Measurements from ENCODE around the gene RNASE11. TPM values are rescaled to one million over a fixed set of nuclear protein-coding genes. Genes with fewer than 3 reads are reported as not detected.

RNASE11 gene
- polyA plus RNA-seq, 1 of the 3 experiments (the other 2 are of a cell fraction): not detected

- Histone ChIP-seq H3K9ac (no peak overlapping the region), H3K27ac (ENCODE audit: low read depth in 2 of 2, low read length in 1 of 2) (no peak overlapping the region), H3K27me3 (ENCODE audit: insufficient read depth) (peaks cover 6% of the 10 kb centered on the region; the same call in 1 of the 2 replicates), H3K9me3 (no peaks in the 10 kb centered on the region), H3K9me2 (no peaks in the 10 kb centered on the region), H3K4me2 (no peak overlapping the region), H2AFZ (ENCODE audit: low read depth) (no peak overlapping the region), H4K20me1 (ENCODE audit: insufficient read depth) (no peaks in the 10 kb centered on the region), H3K4me3 (ENCODE audit: low read depth in 2 of 2, low read length in 1 of 2) (no peak overlapping the region), H3F3A (replicated peaks; ENCODE audit: insufficient read depth) (peaks cover 17% of the 10 kb centered on the region), H3K36me3 (replicated peaks in 1 of 2; ENCODE audit: control insufficient read depth in 1 of 2, insufficient read depth in 2 of 2, low read length in 1 of 2) (no peaks in the 10 kb centered on the region), H3K4me1 (ENCODE audit: control insufficient read depth in 1 of 2, insufficient read depth in 2 of 2, low read depth in 1 of 2, low read length in 1 of 2) (no peaks in the 10 kb centered on the region; a peak in 2 of 4 replicates), H3K79me2 (ENCODE audit: insufficient read depth) (no peaks in the 10 kb centered on the region)
- TF ChIP-seq JUND (IDR thresholded peaks at IDR 0.05) (no peak), YY1 (IDR thresholded peaks at IDR 0.05; ENCODE audit: low read depth) (no peak), NRF1 (IDR thresholded peaks at IDR 0.05; ENCODE audit: low read depth, low read length) (no peak), SIN3A (IDR thresholded peaks at IDR 0.05; ENCODE audit: borderline replicate concordance, low read depth, low read length) (no peak), RCOR1 (IDR thresholded peaks at IDR 0.05; ENCODE audit: low read length) (no peak), ZBTB33 (IDR thresholded peaks at IDR 0.05; ENCODE audit: borderline replicate concordance, low read depth) (no peak), PBX3 (IDR thresholded peaks at IDR 0.05) (no peak), POLR2AphosphoS5 (IDR thresholded peaks at IDR 0.05; ENCODE audit: low read depth, low read length) (no peak), MEF2A (IDR thresholded peaks at IDR 0.05; ENCODE audit: borderline replicate concordance, low read depth) (no peak)
- ChIA-PET CTCF (no interaction called here), POLR2A (no interaction called here)
- DNase-seq: no peak
- WGBS (ENCODE audit: low lambda C conversion rate): 11% methylated on average over 4 of the region's 4 CpGs
These were observed 30.5 kb upstream of the RNASE11 start for GRCh38 chr14:20618271-20618749.

- Histone ChIP-seq H3K9me3 (no peaks in the 10 kb centered on the region), H3K27ac (ENCODE audit: low read depth in 2 of 2, low read length in 1 of 2) (no peak overlapping the region), H3F3A (replicated peaks; ENCODE audit: insufficient read depth) (peaks cover 24% of the 10 kb centered on the region), H3K36me3 (replicated peaks in 1 of 2; ENCODE audit: control insufficient read depth in 1 of 2, insufficient read depth in 2 of 2, low read length in 1 of 2) (no peaks in the 10 kb centered on the region), H3K4me3 (ENCODE audit: low read depth in 2 of 2, low read length in 1 of 2) (no peak overlapping the region), H3K27me3 (ENCODE audit: insufficient read depth) (peaks cover 6% of the 10 kb centered on the region; the same call in 1 of the 2 replicates), H2AFZ (ENCODE audit: low read depth) (no peak overlapping the region), H3K4me1 (ENCODE audit: control insufficient read depth in 1 of 2, insufficient read depth in 2 of 2, low read depth in 1 of 2, low read length in 1 of 2) (no peaks in the 10 kb centered on the region; a peak in 2 of 4 replicates), H3K9me2 (no peaks in the 10 kb centered on the region), H4K20me1 (ENCODE audit: insufficient read depth) (peaks cover 6% of the 10 kb centered on the region), H3K79me2 (ENCODE audit: insufficient read depth) (no peaks in the 10 kb centered on the region), H3K4me2 (no peak overlapping the region), H3K9ac (no peak overlapping the region)
- 19% methylated on average over 8 of the region's 12 CpGs for WGBS (ENCODE audit: low lambda C conversion rate)
- CTCF ChIA-PET: no interaction called here
- no peak for DNase-seq
- POLR2A ChIA-PET: no interaction called here
- no peak for TF ChIP-seq GATA2 (CRISPR knock-in tag; IDR thresholded peaks at IDR 0.05)
- no peak for TF ChIP-seq USF2 (IDR thresholded peaks at IDR 0.05; ENCODE audit: borderline replicate concordance, low read depth, low read length)
- no peak for TF ChIP-seq RXRA (IDR thresholded peaks at IDR 0.05; ENCODE audit: borderline replicate concordance, low read depth)
- TF ChIP-seq FOSL2 (IDR thresholded peaks at IDR 0.05; ENCODE audit: borderline replicate concordance, low read depth): no peak
- TF ChIP-seq FOXJ3 (CRISPR knock-in tag; IDR thresholded peaks at IDR 0.05): no peak
- TF ChIP-seq EZH2phosphoT487 (IDR thresholded peaks at IDR 0.05; ENCODE audit: borderline replicate concordance, low read depth): no peak
- TF ChIP-seq ZBTB33 (IDR thresholded peaks at IDR 0.05; ENCODE audit: borderline replicate concordance, low read depth): no peak
- no peak for TF ChIP-seq REST (IDR thresholded peaks at IDR 0.05; ENCODE audit: low read depth, low read length)
These were observed 29.6 kb upstream of the RNASE11 start for GRCh38 chr14:20617138-20618003.

All from SK-N-SH (cell line).